Neural progenitor cell (in vitro differentiated cells): ENCODE data around the gene IL17C. TPM values are rescaled to one million over a fixed set of nuclear protein-coding genes. Genes with fewer than 3 reads are reported as not detected.
A peak's percentile ranks its signal among the peaks of the same experiment; 100 is the strongest.
"Not testable (repeated sequence)": the region's sequence is repeated elsewhere in the genome, so short reads cannot be mapped to it uniquely, and the experiment has no call there.

ENCODE experiments used
- DNase-seq: peaks from one replicate; pipeline ENCODE4 v3.0.0-alpha.2; 2016; ENCODE audit warnings: low spot score
- H2AFZ ChIP-seq: fragments of 200-600 bp; sonication (generic); replicated peaks from 2 replicates; pipeline ENCODE4 v1.6.1; 2016; ENCODE audit warnings: antibody characterized with exemption
- H3F3A ChIP-seq: fragments of 200-600 bp; sonication (generic); 2 replicates; pipeline ENCODE4 v1.6.1; 2016; ENCODE audit warnings: antibody characterized with exemption, low read depth
- H3K27ac ChIP-seq: fragments of 200-600 bp; sonication (generic); 2 replicates; pipeline ENCODE4 v1.5.1; 2016; ENCODE audit warnings: mild to moderate bottlenecking
- H3K27me3 ChIP-seq: fragments of 200-600 bp; sonication (generic); 2 replicates; pipeline ENCODE4 v1.6.1; 2016; ENCODE audit warnings: mild to moderate bottlenecking, moderate library complexity
- H3K36me3 ChIP-seq: fragments of 200-600 bp; sonication (generic); 2 replicates; pipeline ENCODE4 v1.5.1; 2016
- H3K4me1 ChIP-seq: fragments of 200-600 bp; sonication (generic); 2 replicates; pipeline ENCODE4 v1.6.1; 2016; ENCODE audit warnings: mixed run types
- H3K4me2 ChIP-seq: fragments of 200-600 bp; sonication (generic); 2 replicates; pipeline ENCODE4 v1.6.1; 2016
- H3K4me3 ChIP-seq: fragments of 200-600 bp; sonication (generic); 2 replicates; pipeline ENCODE4 v1.5.1; 2016
- H3K79me2 ChIP-seq: fragments of 200-600 bp; sonication (generic); 2 replicates; pipeline ENCODE4 v1.6.1; 2016; ENCODE audit warnings: low read depth
- H3K9ac ChIP-seq: fragments of 200-600 bp; sonication (generic); 2 replicates; pipeline ENCODE4 v1.6.1; 2016
- H3K9me3 ChIP-seq: fragments of 200-600 bp; sonication (generic); 2 replicates; pipeline ENCODE4 v1.5.1; 2016; ENCODE audit warnings: low read depth
- H4K20me1 ChIP-seq: fragments of 200-600 bp; sonication (generic); 2 replicates; pipeline ENCODE4 v1.6.1; 2016; ENCODE audit warnings: low read depth
- H3K27ac Mint-ChIP-seq: 3 replicates; pipeline ENCODE4 v1.8.0; 2021; ENCODE audit warnings: mixed read lengths
- H3K27me3 Mint-ChIP-seq: 2 replicates; pipeline ENCODE4 v1.8.0; 2022; ENCODE audit warnings: low read depth, mild to moderate bottlenecking, inconsistent platforms, moderate library complexity, mixed read lengths; ENCODE audit not compliant: insufficient read depth
- H3K36me3 Mint-ChIP-seq: 3 replicates; pipeline ENCODE4 v1.8.0; 2021; ENCODE audit warnings: mixed read lengths
- H3K4me1 Mint-ChIP-seq: 3 replicates; pipeline ENCODE4 v1.8.0; 2021; ENCODE audit warnings: mixed read lengths
- H3K4me3 Mint-ChIP-seq: 3 replicates; pipeline ENCODE4 v1.8.0; 2021; ENCODE audit warnings: mild to moderate bottlenecking, moderate library complexity, mixed read lengths
- H3K9me3 Mint-ChIP-seq: 3 replicates; pipeline ENCODE4 v1.8.0; 2020; ENCODE audit warnings: mixed read lengths
- CTCF ChIP-seq: fragments of 200-600 bp; sonication (generic); IDR thresholded peaks from 2 replicates; pipeline ENCODE4 v1.5.1; 2017; ENCODE audit warnings: antibody characterized with exemption, mild to moderate bottlenecking
- EZH2 ChIP-seq: fragments of 200-600 bp; sonication (generic); IDR thresholded peaks from 2 replicates; pipeline ENCODE4 v1.6.1; 2017; ENCODE audit warnings: antibody characterized with exemption, mild to moderate bottlenecking, moderate library complexity
- EZH2phosphoT487 ChIP-seq: fragments of 200-600 bp; sonication (generic); IDR thresholded peaks from 2 replicates; pipeline ENCODE4 v1.6.1; 2017; ENCODE audit warnings: antibody characterized with exemption
- total RNA-seq: library from RNA; depleted of rRNA; stranded (reverse); fragments of >200 nt; gene quantifications from 2 replicates; pipeline ENCODE4 v1.2.3, GENCODE V29; 2015; ENCODE audit warnings: low replicate concordance

Gene IL17C
- total RNA-seq, 1 donor from 2014 or later = not detected

GRCh38 chr16:88608076-88608475 is 30.3 kb upstream of the IL17C start:
- H3K4me3 ChIP-seq = no peak overlapping the region
- H3K36me3 ChIP-seq = no peaks in the 10 kb centered on the region
- H3K9ac ChIP-seq = no peak overlapping the region
- peaks cover 5% of the 10 kb centered on the region for H3K79me2 ChIP-seq
- peaks cover 9% of the 10 kb centered on the region for H3F3A ChIP-seq
- H4K20me1 ChIP-seq = peaks cover 42% of the 10 kb centered on the region
- no peaks in the 10 kb centered on the region for H3K27me3 Mint-ChIP-seq
- H2AFZ ChIP-seq = no peak overlapping the region
- H3K27ac Mint-ChIP-seq = no peak overlapping the region
- H3K27ac ChIP-seq = no peak overlapping the region
- H3K4me1 ChIP-seq = no peaks in the 10 kb centered on the region
- H3K27me3 ChIP-seq = no peaks in the 10 kb centered on the region
- H3K9me3 Mint-ChIP-seq = no peaks in the 10 kb centered on the region
- peaks cover 20% of the 10 kb centered on the region for H3K36me3 Mint-ChIP-seq
- H3K4me1 Mint-ChIP-seq = peaks cover 5% of the 10 kb centered on the region
- H3K4me3 Mint-ChIP-seq = no peak overlapping the region
- TF ChIP-seq EZH2phosphoT487 (no peak), EZH2 (no peak), CTCF (no peak)
- H3K4me2 ChIP-seq = no peak overlapping the region
- no peaks in the 10 kb centered on the region for H3K9me3 ChIP-seq
- DNase-seq = no peak

- not testable (repeated sequence) for H3K27me3 ChIP-seq, H3F3A ChIP-seq, H3K4me3 ChIP-seq, H3K27ac ChIP-seq, H3K9me3 ChIP-seq, H3K4me2 ChIP-seq, H3K4me1 Mint-ChIP-seq, H3K27ac Mint-ChIP-seq, H3K4me1 ChIP-seq, H2AFZ ChIP-seq, H3K9ac ChIP-seq, H3K4me3 Mint-ChIP-seq, H3K9me3 Mint-ChIP-seq, H3K27me3 Mint-ChIP-seq, DNase-seq, H3K36me3 ChIP-seq
- H3K36me3 Mint-ChIP-seq = peaks cover 21% of the 10 kb centered on the region
- Histone ChIP-seq H3K79me2 (peaks cover 17% of the 10 kb centered on the region), H4K20me1 (peaks cover 56% of the 10 kb centered on the region)
Observed at GRCh38 chr16:88609426-88609825, 28.9 kb upstream of the IL17C start.

- no peak overlapping the region for H3K4me3 Mint-ChIP-seq
- Histone ChIP-seq H3K9me3 (no peaks in the 10 kb centered on the region), H3K4me1 (no peaks in the 10 kb centered on the region), H3F3A (peaks cover 9% of the 10 kb centered on the region), H3K36me3 (no peaks in the 10 kb centered on the region), H3K79me2 (peaks cover 19% of the 10 kb centered on the region), H4K20me1 (peaks cover 61% of the 10 kb centered on the region), H3K27ac (no peak overlapping the region), H3K27me3 (no peaks in the 10 kb centered on the region), H3K4me2 (no peak overlapping the region), H3K4me3 (no peak overlapping the region), H3K9ac (no peak overlapping the region), H2AFZ (no peak overlapping the region)
- H3K36me3 Mint-ChIP-seq = peaks cover 21% of the 10 kb centered on the region
- no peak for TF ChIP-seq EZH2
- peak; percentile 33 for TF ChIP-seq CTCF
- H3K27me3 Mint-ChIP-seq = no peaks in the 10 kb centered on the region
- no peak overlapping the region for H3K27ac Mint-ChIP-seq
- no peaks in the 10 kb centered on the region for H3K9me3 Mint-ChIP-seq
- peak; percentile 42 for DNase-seq
- H3K4me1 Mint-ChIP-seq = peaks cover 5% of the 10 kb centered on the region
Observed at GRCh38 chr16:88610080-88610479, 28.3 kb upstream of the IL17C start.

- H3K27me3 ChIP-seq = no peaks in the 10 kb centered on the region
- no peak overlapping the region for H2AFZ ChIP-seq
- H3K4me1 ChIP-seq = no peaks in the 10 kb centered on the region
- H3K27me3 Mint-ChIP-seq = no peaks in the 10 kb centered on the region
- H3K4me3 Mint-ChIP-seq = no peak overlapping the region
- H3K36me3 ChIP-seq = no peaks in the 10 kb centered on the region
- H3K36me3 Mint-ChIP-seq = peaks cover 23% of the 10 kb centered on the region
- no peaks in the 10 kb centered on the region for H3K9me3 Mint-ChIP-seq
- no peaks in the 10 kb centered on the region for H3K9me3 ChIP-seq
- peaks cover 72% of the 10 kb centered on the region for H4K20me1 ChIP-seq
- no peak overlapping the region for H3K27ac ChIP-seq
- peak overlapping the region; percentile 48 for H3K4me2 ChIP-seq
- H3K9ac ChIP-seq = no peak overlapping the region
- no peak overlapping the region for H3K27ac Mint-ChIP-seq
- H3K79me2 ChIP-seq = peaks cover 19% of the 10 kb centered on the region
- H3F3A ChIP-seq = peaks cover 9% of the 10 kb centered on the region
- peaks cover 5% of the 10 kb centered on the region for H3K4me1 Mint-ChIP-seq
- no peak overlapping the region for H3K4me3 ChIP-seq
- peak; percentile 73 for DNase-seq
- peak; percentile 48 for TF ChIP-seq CTCF
- no peak for TF ChIP-seq EZH2
Observed at GRCh38 chr16:88610909-88611812, 27.2 kb upstream of the IL17C start.
